NCI-H1092 treated with DMSO at 0.1 percent for 48 hours (cell line): ENCODE data around the gene EPN1.
"Not testable (repeated sequence)": the region's sequence is repeated elsewhere in the genome, so short reads cannot be mapped to it uniquely, and the experiment has no call there.

Experiments used
- DNase-seq: peaks from one replicate; lab custom pipeline; 2025; lab: John Stamatoyannopoulos, UW

EPN1 gene

GRCh38 chr19:55693336-55693974 is 18.4 kb downstream of the EPN1 start:
- no peak for DNase-seq

- DNase-seq: no peak
Observed at GRCh38 chr19:55694241-55694655, 19.2 kb downstream of the EPN1 start.

GRCh38 chr19:55694656-55695491 is 19.8 kb downstream of the EPN1 start:
- DNase-seq: no peak

- no peak for DNase-seq
Observed at GRCh38 chr19:55695511-55696290, 20.7 kb downstream of the EPN1 start.

GRCh38 chr19:55696301-55697068 is 21.5 kb downstream of the EPN1 start:
- no peak for DNase-seq

- no peak for DNase-seq
Observed at GRCh38 chr19:55697069-55697440, 22.0 kb downstream of the EPN1 start.

- no peak for DNase-seq
Observed at GRCh38 chr19:55697698-55698097, 22.7 kb downstream of the EPN1 start.

- DNase-seq: no peak
Observed at GRCh38 chr19:55698256-55698655, 23.2 kb downstream of the EPN1 start.

GRCh38 chr19:55699221-55699620 is 24.2 kb downstream of the EPN1 start:
- DNase-seq: no peak

- DNase-seq: no peak
Observed at GRCh38 chr19:55700813-55701212, 25.8 kb downstream of the EPN1 start.

- no peak for DNase-seq
Observed at GRCh38 chr19:55702131-55702627, 27.2 kb downstream of the EPN1 start.

GRCh38 chr19:55703790-55704215 is 28.8 kb downstream of the EPN1 start:
- no peak for DNase-seq

- DNase-seq: no peak
Observed at GRCh38 chr19:55704494-55705245, 29.6 kb downstream of the EPN1 start.

GRCh38 chr19:55705972-55706371 is 30.9 kb downstream of the EPN1 start:
- no peak for DNase-seq

GRCh38 chr19:55711719-55712118 is 36.7 kb downstream of the EPN1 start:
- no peak for DNase-seq

GRCh38 chr19:55712804-55713631 is 38.0 kb downstream of the EPN1 start:
- DNase-seq: no peak

- DNase-seq: no peak
Observed at GRCh38 chr19:55716531-55716930, 41.5 kb downstream of the EPN1 start.

GRCh38 chr19:55717251-55717650 is 42.2 kb downstream of the EPN1 start:
- no peak for DNase-seq

GRCh38 chr19:55717879-55718711 is 43.1 kb downstream of the EPN1 start:
- not testable (repeated sequence) for DNase-seq
